ENCODE measurements around the gene GOLT1A. TPM values are rescaled to one million over a fixed set of nuclear protein-coding genes. Genes with fewer than 3 reads are reported as not detected.
"Not testable (repeated sequence)": the region's sequence is repeated elsewhere in the genome, so short reads cannot be mapped to it uniquely, and the experiment has no call there.

The GOLT1A gene
- total RNA-seq, 6 donors from 2014 or later, result 7.5 to 18.5 (median 10.1) TPM; not detected in 1

DNA sequence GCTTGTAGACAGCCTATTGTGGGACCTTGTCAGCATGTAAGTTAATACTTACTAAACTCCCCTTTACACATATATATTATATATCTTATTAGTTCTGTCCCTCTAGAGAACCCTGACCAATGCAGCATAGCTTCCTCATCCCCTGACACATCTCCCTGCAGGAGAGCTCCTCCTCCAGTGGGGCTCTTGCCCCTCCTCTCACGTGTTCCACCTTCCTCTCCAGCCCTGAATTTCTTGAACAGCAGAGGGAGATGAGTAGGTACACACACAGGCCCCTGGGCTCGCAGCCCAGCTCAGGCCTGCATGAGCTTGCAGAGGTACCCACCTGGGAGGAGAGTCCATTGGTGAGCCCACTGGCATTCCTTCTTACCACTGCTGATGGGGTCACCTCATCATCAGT is 27.3 kb upstream of the GOLT1A start:
- H3K4me1 ChIP-seq, result no peaks in the 10 kb centered on the region
- DNase-seq (no peak), ATAC-seq (ENCODE audit: low FRiP score in 2 of 2) (no peak)
- H3K27ac ChIP-seq, result no peak overlapping the region
- H3K36me3 ChIP-seq, result no peaks in the 10 kb centered on the region
- WGBS, 2 donors, result 39 to 44% methylated on average over 2 of the region's 2 CpGs
- no peaks in the 10 kb centered on the region for H3K9me3 ChIP-seq
- no peaks in the 10 kb centered on the region for H3K27me3 ChIP-seq
- no peak for TF ChIP-seq POLR2AphosphoS5 (IDR thresholded peaks at IDR 0.05)
- TF ChIP-seq, protein P1, sequence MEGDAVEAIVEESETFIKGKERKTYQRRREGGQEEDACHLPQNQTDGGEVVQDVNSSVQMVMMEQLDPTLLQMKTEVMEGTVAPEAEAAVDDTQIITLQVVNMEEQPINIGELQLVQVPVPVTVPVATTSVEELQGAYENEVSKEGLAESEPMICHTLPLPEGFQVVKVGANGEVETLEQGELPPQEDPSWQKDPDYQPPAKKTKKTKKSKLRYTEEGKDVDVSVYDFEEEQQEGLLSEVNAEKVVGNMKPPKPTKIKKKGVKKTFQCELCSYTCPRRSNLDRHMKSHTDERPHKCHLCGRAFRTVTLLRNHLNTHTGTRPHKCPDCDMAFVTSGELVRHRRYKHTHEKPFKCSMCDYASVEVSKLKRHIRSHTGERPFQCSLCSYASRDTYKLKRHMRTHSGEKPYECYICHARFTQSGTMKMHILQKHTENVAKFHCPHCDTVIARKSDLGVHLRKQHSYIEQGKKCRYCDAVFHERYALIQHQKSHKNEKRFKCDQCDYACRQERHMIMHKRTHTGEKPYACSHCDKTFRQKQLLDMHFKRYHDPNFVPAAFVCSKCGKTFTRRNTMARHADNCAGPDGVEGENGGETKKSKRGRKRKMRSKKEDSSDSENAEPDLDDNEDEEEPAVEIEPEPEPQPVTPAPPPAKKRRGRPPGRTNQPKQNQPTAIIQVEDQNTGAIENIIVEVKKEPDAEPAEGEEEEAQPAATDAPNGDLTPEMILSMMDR (IDR thresholded peaks at IDR 0.05), result no peak
- no peak for TF ChIP-seq POLR2A (IDR thresholded peaks at IDR 0.05)
- no peak for TF ChIP-seq EP300 (IDR thresholded peaks at IDR 0.05)
- no peak overlapping the region for H3K4me3 ChIP-seq

DNA sequence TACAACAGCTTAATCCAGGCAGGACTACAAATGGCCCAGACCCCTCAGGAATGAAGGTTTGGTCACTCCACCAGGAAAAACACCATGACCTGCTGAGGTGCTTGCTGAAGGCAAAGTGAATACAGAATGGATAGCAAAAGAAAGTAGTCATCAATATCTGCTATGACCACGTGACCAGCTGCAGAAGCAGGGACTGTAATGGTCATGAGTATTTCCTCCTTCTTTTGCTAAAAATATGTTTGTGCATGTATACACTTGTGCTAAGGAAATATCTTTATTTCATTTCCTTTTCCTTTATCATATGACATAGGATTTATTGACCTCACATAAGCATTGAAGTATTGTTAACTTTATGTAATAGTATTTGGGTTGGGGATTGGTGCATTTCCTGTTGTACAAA is 26.4 kb upstream of the GOLT1A start:
- TF ChIP-seq EP300 (IDR thresholded peaks at IDR 0.05) (no peak), POLR2AphosphoS5 (IDR thresholded peaks at IDR 0.05) (no peak)
- TF ChIP-seq, protein P1 (IDR thresholded peaks at IDR 0.05), result no peak
- H3K4me1 ChIP-seq, result no peaks in the 10 kb centered on the region
- no peak overlapping the region for H3K27ac ChIP-seq
- no peak for ATAC-seq (ENCODE audit: low FRiP score in 2 of 2)
- H3K36me3 ChIP-seq, result no peaks in the 10 kb centered on the region
- H3K9me3 ChIP-seq, result no peaks in the 10 kb centered on the region
- no peak overlapping the region for H3K4me3 ChIP-seq
- no peak for DNase-seq
- WGBS, 2 donors, result 65 to 70% methylated on average over 1 of the region's 1 CpG
- H3K27me3 ChIP-seq, result no peaks in the 10 kb centered on the region

DNA sequence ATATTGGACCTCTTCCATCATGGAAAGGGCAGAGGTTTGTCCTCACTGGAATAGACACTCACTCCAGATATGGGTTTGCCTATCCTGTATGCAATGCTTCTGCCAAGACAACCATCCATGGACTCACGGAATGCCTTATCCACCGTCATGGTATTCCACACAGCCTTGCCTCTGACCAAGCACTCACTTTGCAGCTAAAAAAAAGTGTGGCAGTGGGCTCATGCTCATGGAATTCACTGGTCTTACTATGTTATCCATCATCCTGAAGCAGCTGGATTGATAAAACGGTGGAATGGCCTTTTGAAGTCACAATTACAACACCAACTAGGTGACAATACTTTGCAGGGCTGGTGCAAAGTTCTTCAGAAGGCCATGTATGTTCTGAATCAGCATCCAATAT is 25.6 kb upstream of the GOLT1A start:
- not testable (repeated sequence) for H3K36me3 ChIP-seq; H3K27ac ChIP-seq; H3K27me3 ChIP-seq; H3K4me1 ChIP-seq; DNase-seq; ATAC-seq (ENCODE audit: low FRiP score in 2 of 2); H3K9me3 ChIP-seq; H3K4me3 ChIP-seq
- 81 to 91% methylated on average over 3 of the region's 3 CpGs for WGBS, 2 donors

DNA sequence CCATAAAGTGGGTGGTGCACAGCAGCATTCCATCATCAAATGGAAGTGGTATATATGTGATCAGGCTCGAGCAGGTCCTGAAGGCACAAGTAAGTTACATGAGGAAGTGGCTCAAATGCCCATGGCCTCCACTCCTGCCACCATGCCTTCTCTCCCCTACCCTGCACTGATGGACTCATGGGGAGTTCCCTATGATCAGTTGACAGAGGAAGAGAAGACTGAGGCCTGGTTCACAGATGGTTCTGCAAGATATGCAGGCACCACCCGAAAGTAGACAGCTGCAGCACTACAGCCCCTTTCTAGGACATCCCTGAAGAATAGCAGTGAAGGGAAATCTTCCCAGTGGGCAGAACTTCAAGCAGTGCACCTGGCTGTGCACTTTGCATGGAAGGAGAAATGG is 24.7 kb upstream of the GOLT1A start:
- H3K36me3 ChIP-seq, result not testable (repeated sequence)

DNA sequence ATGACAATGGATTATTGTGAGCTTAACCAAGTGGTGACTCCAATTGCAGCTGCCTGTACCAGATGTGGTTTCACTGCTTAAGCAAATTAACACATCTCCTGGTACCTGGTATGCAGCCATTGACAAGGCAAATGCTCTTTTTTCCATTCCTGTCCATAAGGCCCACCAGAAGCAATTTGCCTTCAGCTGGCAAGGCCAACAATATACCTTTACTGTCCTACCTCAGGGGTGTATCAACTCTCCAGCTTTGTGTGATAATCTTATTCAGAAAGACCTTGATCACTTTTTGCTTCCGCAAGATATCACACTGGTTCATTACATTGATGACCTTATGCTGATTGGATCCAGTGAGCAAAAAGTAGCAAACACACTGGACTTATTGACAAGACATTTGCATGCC is 23.7 kb upstream of the GOLT1A start:
- not testable (repeated sequence) for DNase-seq; ATAC-seq (ENCODE audit: low FRiP score in 2 of 2); H3K36me3 ChIP-seq; H3K4me3 ChIP-seq; H3K9me3 ChIP-seq; H3K27me3 ChIP-seq; H3K27ac ChIP-seq; H3K4me1 ChIP-seq
- 100% methylated on average over 1 of the region's 1 CpG for WGBS, 2 donors

More for the DNA sequence above, 24.7 kb upstream of the GOLT1A start:
- DNase-seq; H3K4me3 ChIP-seq; H3K9me3 ChIP-seq; H3K27me3 ChIP-seq; ATAC-seq (ENCODE audit: low FRiP score in 2 of 2); H3K4me1 ChIP-seq; H3K27ac ChIP-seq: not testable (repeated sequence)
- 85 to 100% methylated on average over 1 to 2 of the region's 2 CpGs for WGBS, 2 donors

DNA sequence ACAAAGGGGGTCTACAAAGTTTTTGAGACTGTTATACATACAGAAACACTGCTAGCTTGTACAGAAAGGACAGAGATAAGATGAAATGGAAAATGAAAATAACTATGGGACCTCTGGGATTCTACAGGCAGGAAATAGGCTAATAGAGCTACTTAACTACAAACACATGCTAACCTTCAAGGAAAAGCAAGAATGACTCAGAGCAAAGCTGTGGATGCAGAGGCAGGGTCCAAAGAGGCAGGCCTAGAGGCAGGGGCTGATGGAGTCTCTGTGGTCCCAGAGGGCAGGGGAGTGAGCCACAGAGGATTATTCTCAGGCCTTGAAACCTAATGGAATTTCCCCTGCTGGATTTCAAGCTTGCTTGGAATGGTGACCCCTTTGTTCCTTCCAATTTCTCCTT is 18.7 kb upstream of the GOLT1A start:
- no peak overlapping the region for H3K27ac ChIP-seq
- H3K9me3 ChIP-seq, result no peaks in the 10 kb centered on the region

More for the DNA sequence above, 18.7 kb upstream of the GOLT1A start:
- Histone ChIP-seq H3K4me3 (no peak overlapping the region), H3K4me1 (no peaks in the 10 kb centered on the region), H3K27me3 (no peaks in the 10 kb centered on the region), H3K36me3 (peaks cover 0 to 5% (median 0%) of the 10 kb centered on the region in 4 donors)
- peak in 1 of 2 donors; percentile 67 for ATAC-seq (ENCODE audit: low FRiP score in 2 of 2)
- TF ChIP-seq EP300 (IDR thresholded peaks at IDR 0.05) (no peak), POLR2AphosphoS5 (IDR thresholded peaks at IDR 0.05) (no peak), POLR2A (IDR thresholded peaks at IDR 0.05) (no peak)
- TF ChIP-seq, protein P1 (IDR thresholded peaks at IDR 0.05), result no peak
- no peak for DNase-seq
